ENCODE data around the gene MTX1.
A peak's percentile ranks its signal among the peaks of the same experiment; 100 is the strongest.
"Not testable (repeated sequence)": the region's sequence is repeated elsewhere in the genome, so short reads cannot be mapped to it uniquely, and the experiment has no call there.

The MTX1 gene

DNA sequence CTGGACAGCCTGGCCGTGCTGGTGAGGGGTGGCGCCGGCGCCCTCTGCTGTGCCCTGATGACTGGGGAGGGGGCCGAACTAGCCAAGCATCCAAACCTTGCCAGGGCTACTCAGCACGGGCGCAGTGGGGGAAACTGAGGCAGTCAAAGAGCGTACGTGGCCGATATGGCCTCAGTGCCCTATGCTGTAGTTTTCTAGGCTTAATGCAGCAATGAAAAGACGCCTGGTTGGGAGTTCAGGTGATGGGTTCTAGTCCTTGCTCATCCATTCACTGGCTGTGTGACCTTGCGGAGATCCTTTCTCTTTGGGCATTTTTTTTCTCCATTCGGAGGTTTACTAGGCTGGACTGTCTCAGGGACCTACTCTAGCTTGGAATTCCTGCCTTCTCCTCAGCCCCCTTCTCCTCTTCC is 822 bp downstream of the MTX1 start:
- DNase-seq, result no peak

GRCh38 chr1:155210314-155211104 is 2.0 kb downstream of the MTX1 start:
- DNase-seq, result no peak

- DNase-seq, result not testable (repeated sequence)
Observed at GRCh38 chr1:155211381-155212050, 3.0 kb downstream of the MTX1 start.

GRCh38 chr1:155212051-155212440 is 3.6 kb downstream of the MTX1 start:
- not testable (repeated sequence) for DNase-seq

DNA sequence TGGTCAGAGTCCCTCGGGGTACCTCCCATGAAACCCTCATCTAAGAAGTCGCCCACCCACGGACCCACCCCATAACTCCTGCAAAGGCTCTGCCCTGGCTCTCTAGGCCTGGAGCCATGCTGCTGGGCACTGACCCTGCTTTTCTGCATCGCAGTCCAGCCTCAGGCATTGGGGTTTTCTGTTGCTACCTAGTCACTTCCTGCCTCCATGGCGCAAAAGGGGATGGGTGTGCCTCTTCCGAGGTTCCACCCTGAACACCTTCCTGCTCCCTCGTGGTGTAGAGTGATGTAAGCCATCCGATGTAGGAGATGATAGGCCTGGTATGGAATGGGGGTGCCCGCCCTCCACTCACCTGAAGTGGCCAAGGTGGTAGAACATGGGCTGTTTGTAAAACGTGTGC is 6.2 kb downstream of the MTX1 start:
- not testable (repeated sequence) for DNase-seq

GRCh38 chr1:155218854-155219591 is 10.5 kb downstream of the MTX1 start:
- DNase-seq, result peak; percentile 26

DNA sequence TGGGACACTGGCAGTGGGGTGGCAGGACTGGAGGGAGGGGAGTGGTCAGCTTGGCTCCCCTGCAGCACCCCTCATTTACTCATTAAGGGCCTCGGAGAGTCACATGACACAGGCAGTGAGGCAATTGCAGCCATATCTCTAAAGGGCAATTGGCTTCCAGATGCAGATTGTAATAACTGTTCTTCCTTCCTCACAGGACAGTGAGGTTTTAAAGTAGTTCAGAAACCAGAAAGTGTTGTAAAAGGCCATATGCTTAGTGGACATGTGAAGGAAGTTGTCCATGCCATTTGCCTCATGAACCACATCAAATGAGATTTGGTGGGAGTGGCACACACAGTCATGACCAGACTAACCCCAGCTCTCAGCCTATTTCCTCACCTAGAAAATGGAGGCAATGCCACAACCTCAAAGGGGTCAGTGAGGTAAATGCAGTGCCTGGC is 11.1 kb downstream of the MTX1 start:
- no peak for DNase-seq

DNA sequence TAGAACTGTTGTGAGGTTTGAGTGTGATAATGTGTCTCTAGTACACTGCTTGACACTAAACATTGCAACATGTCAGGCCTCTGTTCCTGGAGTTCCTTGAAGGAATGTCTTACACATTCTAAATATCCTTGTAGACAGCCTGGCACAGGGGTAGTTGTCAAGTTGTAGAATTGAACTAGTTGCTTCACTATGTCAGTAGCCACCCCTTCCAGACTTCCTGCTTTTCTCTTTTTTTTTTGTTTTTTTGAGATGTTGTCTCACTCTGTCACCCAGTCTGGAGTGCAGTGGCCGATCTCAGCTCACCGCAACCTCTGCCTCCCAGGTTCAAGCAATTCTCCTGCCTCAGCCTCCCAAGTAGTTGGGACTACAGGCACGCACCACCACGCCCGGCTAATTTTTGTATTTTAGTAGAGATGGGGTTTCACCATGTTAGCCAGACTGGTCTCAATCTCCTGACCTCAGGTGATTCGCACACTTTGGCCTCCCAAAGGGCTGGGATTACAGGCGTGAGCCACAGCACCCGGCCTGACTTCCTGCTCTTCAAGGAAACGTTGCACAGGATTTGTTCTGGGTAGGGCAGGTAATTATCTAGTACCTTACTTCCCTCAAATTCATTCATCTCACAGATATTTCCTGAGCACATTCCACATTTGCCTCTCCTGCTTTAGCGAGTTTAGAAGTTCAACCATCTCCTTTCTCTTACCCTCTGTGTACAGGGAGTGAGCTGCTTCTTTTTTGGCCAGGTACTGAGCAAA is 11.9 kb downstream of the MTX1 start:
- not testable (repeated sequence) for DNase-seq

DNA sequence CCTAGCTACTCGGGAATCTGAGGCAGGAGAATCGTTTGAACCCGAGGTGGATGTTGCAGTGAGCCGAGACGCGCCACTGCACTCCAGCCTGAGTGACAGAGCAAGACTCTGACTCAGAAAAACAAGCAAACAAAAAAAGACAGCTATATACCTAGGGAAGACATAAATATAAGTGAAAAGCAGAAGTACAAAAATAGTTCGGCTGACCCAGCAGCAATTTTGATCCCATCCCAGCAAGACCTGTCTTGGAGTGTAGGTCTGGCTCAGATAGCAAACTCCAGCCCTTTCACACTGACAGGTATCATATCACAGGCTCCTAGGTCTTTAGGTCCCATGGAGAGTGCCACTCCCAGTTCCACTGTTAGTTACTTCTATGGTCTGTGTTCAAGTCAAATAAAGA is 14.6 kb downstream of the MTX1 start:
- DNase-seq, result no peak

DNA sequence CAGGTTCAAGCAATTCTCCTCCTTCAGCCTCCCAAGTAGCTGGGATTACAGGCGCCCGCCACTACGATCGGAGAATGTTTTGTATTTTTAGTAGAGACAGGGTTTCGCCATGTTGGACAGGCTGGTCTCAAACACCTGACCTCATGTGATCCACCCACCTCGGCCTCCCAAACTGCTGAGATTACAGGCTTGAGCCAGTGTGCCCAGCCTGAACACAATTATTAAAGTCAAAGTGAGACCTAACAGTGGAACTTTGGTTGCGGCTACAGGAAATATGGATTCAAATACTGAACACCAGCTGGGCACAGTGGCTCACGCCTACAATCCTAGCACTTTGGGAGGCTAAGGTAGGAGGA is 16.9 kb downstream of the MTX1 start:
- DNase-seq, result not testable (repeated sequence)

DNA sequence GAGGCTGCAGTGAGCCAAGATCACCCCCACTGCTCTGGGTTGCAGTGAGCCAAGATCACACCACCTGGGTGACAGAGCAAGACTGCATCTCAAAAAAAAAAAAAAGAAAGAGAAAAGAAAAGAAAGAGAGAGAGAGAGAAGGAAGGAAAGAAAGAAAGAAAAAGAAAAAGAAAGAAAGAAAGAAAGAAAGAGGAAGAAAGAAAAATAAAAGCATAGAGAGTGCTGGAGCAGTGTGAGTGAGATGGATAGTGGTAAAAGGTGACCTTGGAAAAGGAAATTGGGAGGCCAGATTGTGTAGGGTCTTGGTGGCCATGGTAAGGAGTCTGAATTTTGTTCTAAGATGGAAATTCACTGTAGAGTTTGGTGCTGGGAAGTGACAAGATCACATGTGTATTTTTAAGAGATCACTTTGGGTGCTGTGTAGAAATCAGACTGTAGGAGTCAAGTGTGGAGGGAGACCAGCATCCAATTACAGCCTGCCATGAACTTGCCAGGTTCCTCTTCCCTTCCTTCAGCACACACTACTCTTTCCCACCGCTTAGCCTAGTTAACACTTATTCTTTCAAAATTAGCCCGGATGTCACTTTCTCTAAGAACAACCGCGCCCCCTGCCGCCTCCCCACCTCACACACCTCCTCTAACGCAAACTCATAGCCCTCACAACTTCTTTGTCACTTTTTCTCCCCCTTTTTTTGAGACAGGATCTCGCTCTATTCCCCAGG is 17.9 kb downstream of the MTX1 start:
- peak; percentile 86 for DNase-seq

DNA sequence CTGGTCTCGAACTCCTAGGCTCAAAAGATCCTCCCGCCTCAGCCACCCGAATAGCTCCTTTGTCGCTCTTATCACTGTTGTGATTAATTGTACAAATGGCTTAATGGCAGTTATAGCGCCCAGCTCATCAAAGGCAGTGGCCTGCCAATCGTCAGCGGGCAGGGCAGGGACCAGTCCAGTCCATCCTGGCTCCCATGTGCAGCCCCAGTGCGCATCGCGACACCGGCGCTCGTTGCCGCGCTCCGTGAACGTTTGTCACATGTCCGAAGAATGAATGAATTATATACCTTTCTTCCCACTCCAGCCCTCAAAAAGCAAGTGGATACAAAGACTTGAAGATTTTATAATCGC is 18.4 kb downstream of the MTX1 start:
- DNase-seq, result peak; percentile 68

- peak; percentile 100 for DNase-seq
Observed at GRCh38 chr1:155227261-155228095, 19.0 kb downstream of the MTX1 start.

- no peak for DNase-seq
Observed at GRCh38 chr1:155228096-155228427, 19.6 kb downstream of the MTX1 start.

- DNase-seq, result not testable (repeated sequence)
Observed at GRCh38 chr1:155231302-155231701, 22.8 kb downstream of the MTX1 start.

GRCh38 chr1:155232001-155232978 is 23.8 kb downstream of the MTX1 start:
- DNase-seq, result not testable (repeated sequence)

GRCh38 chr1:155233502-155233901 is 25.0 kb downstream of the MTX1 start:
- not testable (repeated sequence) for DNase-seq

- not testable (repeated sequence) for DNase-seq
Observed at GRCh38 chr1:155235375-155235774, 26.9 kb downstream of the MTX1 start.

GRCh38 chr1:155236451-155236850 is 28.0 kb downstream of the MTX1 start:
- DNase-seq, result no peak

- peak; percentile 71 for DNase-seq
Observed at GRCh38 chr1:155241069-155241679, 32.7 kb downstream of the MTX1 start.

All from stimulated activated CD4-positive, alpha-beta T cell treated with anti-CD3 and anti-CD28 coated beads, Interleukin-15, amount 100 ng/mL, for 24 hours (primary cell).